ENCODE data around the gene ZC3H14. TPM values are rescaled to one million over a fixed set of nuclear protein-coding genes. Genes with fewer than 3 reads are reported as not detected.

Gene ZC3H14
- total RNA-seq, 1 donor from 2014 or later, result 85.0 TPM

- Mint-ChIP-seq H3K27me3 (ENCODE audit: low read depth) (no peaks in the 10 kb centered on the region), H3K36me3 (peaks cover 8% of the 10 kb centered on the region), H3K4me3 (no peak overlapping the region), H3K4me1 (peaks cover 24% of the 10 kb centered on the region), H3K9me3 (no peaks in the 10 kb centered on the region), H3K27ac (no peak overlapping the region)
- DNase-seq (ENCODE audit: low spot score in 2 of 2, unreplicated experiment in 2 of 2), result no peak
- no peak for TF ChIP-seq CTCF (IDR thresholded peaks at IDR 0.05; ENCODE audit: unreplicated experiment)
Measured at GRCh38 chr14:88541324-88541723, 21.5 kb upstream of the ZC3H14 start.

GRCh38 chr14:88542857-88543795 lies 19.7 kb upstream of the ZC3H14 start:
- TF ChIP-seq CTCF (IDR thresholded peaks at IDR 0.05; ENCODE audit: unreplicated experiment), result no peak
- peaks cover 10% of the 10 kb centered on the region for H3K36me3 Mint-ChIP-seq
- no peak overlapping the region for H3K4me3 Mint-ChIP-seq
- H3K27me3 Mint-ChIP-seq (ENCODE audit: low read depth), result no peaks in the 10 kb centered on the region
- DNase-seq (ENCODE audit: low spot score in 2 of 2, unreplicated experiment in 2 of 2), result no peak
- H3K4me1 Mint-ChIP-seq, result peaks cover 15% of the 10 kb centered on the region
- H3K27ac Mint-ChIP-seq, result peak overlapping the region; percentile 86
- no peaks in the 10 kb centered on the region for H3K9me3 Mint-ChIP-seq

GRCh38 chr14:88545256-88545655 lies 17.6 kb upstream of the ZC3H14 start:
- H3K36me3 Mint-ChIP-seq, result peaks cover 11% of the 10 kb centered on the region
- H3K4me1 Mint-ChIP-seq, result peaks cover 13% of the 10 kb centered on the region
- H3K27ac Mint-ChIP-seq, result no peak overlapping the region
- H3K9me3 Mint-ChIP-seq, result no peaks in the 10 kb centered on the region
- TF ChIP-seq CTCF (IDR thresholded peaks at IDR 0.05; ENCODE audit: unreplicated experiment), result no peak
- no peak for DNase-seq (ENCODE audit: low spot score in 2 of 2, unreplicated experiment in 2 of 2)
- no peak overlapping the region for H3K4me3 Mint-ChIP-seq
- H3K27me3 Mint-ChIP-seq (ENCODE audit: low read depth), result no peaks in the 10 kb centered on the region

- no peak for DNase-seq (ENCODE audit: low spot score in 2 of 2, unreplicated experiment in 2 of 2)
- no peaks in the 10 kb centered on the region for H3K9me3 Mint-ChIP-seq
- peaks cover 13% of the 10 kb centered on the region for H3K4me1 Mint-ChIP-seq
- no peak overlapping the region for H3K4me3 Mint-ChIP-seq
- peak overlapping the region; percentile 50 for H3K27ac Mint-ChIP-seq
- no peak for TF ChIP-seq CTCF (IDR thresholded peaks at IDR 0.05; ENCODE audit: unreplicated experiment)
- no peaks in the 10 kb centered on the region for H3K27me3 Mint-ChIP-seq (ENCODE audit: low read depth)
- peaks cover 11% of the 10 kb centered on the region for H3K36me3 Mint-ChIP-seq
Measured at GRCh38 chr14:88546621-88547385, 16.0 kb upstream of the ZC3H14 start.

- Mint-ChIP-seq H3K9me3 (no peaks in the 10 kb centered on the region), H3K27me3 (ENCODE audit: low read depth) (no peaks in the 10 kb centered on the region), H3K4me1 (peaks cover 17% of the 10 kb centered on the region), H3K4me3 (no peak overlapping the region), H3K27ac (no peak overlapping the region), H3K36me3 (peaks cover 7% of the 10 kb centered on the region)
- no peak for DNase-seq (ENCODE audit: low spot score in 2 of 2, unreplicated experiment in 2 of 2)
- no peak for TF ChIP-seq CTCF (IDR thresholded peaks at IDR 0.05; ENCODE audit: unreplicated experiment)
Measured at GRCh38 chr14:88547386-88547780, 15.5 kb upstream of the ZC3H14 start.
